Neural cell (in vitro differentiated cells): ENCODE data around the gene QKI.

Source experiments
- CTCF ChIP-seq: fragments of 450-650 bp; IDR thresholded peaks from 2 replicates; pipeline ENCODE4 v1.5.1; 2014; ENCODE audit warnings: antibody characterized with exemption, mild to moderate bottlenecking, moderate library complexity; ENCODE audit not compliant: poor library complexity, severe bottlenecking
- EZH2 ChIP-seq: fragments of 200-600, 300-800 bp; shearing (Covaris generic), sonication (generic); IDR thresholded peaks from 2 replicates; pipeline ENCODE4 v1.6.1; 2014; ENCODE audit warnings: antibody characterized with exemption, low read length, borderline replicate concordance, mild to moderate bottlenecking; ENCODE audit not compliant: insufficient read depth, poor library complexity, severe bottlenecking
- POLR2AphosphoS5 ChIP-seq: IDR thresholded peaks from 2 replicates; pipeline ENCODE4 v1.6.1; 2012
- TAF1 ChIP-seq: IDR thresholded peaks from 2 replicates; pipeline ENCODE4 v1.6.1; 2012; ENCODE audit warnings: low read depth

GRCh38 chr6:163487606-163488005 is 73.1 kb downstream of the QKI start:
- TF ChIP-seq CTCF (no peak), TAF1 (no peak), EZH2 (no peak), POLR2AphosphoS5 (no peak)
